Cardiac fibroblast (primary cell): Measurements from ENCODE around the gene SLMAP.

Experiments
- DNase-seq, 2 donors: peaks; one replicate each; pipeline versions ENCODE4 v3.0.0 to v3.0.0-alpha.2; 2010; ENCODE audit warnings: low read depth in 2 of 2
- H3K4me3 ChIP-seq, 2 donors: replicated peaks in 1 of 2; 1 replicate in 1 of 2; 2 replicates in 1 of 2; pipeline ENCODE4 v1.5.1; 2011; ENCODE audit warnings: low read depth in 2 of 2, low read length in 2 of 2, mild to moderate bottlenecking in 2 of 2, moderate library complexity in 1 of 2
- TF ChIP-seq, protein P1 (sequence below): IDR thresholded peaks from one replicate; pipeline ENCODE4 v1.5.1; 2011; ENCODE audit warnings: low read depth, mild to moderate bottlenecking, low read length, inconsistent platforms

SLMAP gene

GRCh38 chr3:57746156-57747010, 9.7 kb upstream of the SLMAP start:
- DNase-seq: no peak
- no peak overlapping the region for H3K4me3 ChIP-seq
- TF ChIP-seq, protein P1, sequence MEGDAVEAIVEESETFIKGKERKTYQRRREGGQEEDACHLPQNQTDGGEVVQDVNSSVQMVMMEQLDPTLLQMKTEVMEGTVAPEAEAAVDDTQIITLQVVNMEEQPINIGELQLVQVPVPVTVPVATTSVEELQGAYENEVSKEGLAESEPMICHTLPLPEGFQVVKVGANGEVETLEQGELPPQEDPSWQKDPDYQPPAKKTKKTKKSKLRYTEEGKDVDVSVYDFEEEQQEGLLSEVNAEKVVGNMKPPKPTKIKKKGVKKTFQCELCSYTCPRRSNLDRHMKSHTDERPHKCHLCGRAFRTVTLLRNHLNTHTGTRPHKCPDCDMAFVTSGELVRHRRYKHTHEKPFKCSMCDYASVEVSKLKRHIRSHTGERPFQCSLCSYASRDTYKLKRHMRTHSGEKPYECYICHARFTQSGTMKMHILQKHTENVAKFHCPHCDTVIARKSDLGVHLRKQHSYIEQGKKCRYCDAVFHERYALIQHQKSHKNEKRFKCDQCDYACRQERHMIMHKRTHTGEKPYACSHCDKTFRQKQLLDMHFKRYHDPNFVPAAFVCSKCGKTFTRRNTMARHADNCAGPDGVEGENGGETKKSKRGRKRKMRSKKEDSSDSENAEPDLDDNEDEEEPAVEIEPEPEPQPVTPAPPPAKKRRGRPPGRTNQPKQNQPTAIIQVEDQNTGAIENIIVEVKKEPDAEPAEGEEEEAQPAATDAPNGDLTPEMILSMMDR: no peak

DNA sequence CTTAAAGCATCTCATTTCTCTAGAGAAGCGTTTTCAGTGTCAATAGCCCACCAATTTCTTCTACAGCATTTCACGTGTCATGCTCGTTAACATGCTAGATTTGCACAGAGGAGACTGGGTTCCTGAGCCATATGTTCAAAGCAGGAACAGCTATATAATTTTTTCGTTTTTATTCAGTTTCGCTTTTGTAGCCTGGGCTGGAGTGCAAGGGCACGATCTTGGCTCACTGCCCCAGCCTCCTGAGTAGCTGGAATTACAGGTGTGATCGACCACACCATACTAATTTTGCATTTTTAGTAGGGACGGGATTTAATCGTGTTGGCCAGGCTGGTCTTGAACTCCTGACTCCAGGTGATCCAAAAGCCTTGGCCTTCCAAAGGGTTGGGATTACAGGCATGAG, 6.6 kb upstream of the SLMAP start:
- H3K4me3 ChIP-seq: no peak overlapping the region
- DNase-seq: no peak
- TF ChIP-seq, protein P1: no peak

DNA sequence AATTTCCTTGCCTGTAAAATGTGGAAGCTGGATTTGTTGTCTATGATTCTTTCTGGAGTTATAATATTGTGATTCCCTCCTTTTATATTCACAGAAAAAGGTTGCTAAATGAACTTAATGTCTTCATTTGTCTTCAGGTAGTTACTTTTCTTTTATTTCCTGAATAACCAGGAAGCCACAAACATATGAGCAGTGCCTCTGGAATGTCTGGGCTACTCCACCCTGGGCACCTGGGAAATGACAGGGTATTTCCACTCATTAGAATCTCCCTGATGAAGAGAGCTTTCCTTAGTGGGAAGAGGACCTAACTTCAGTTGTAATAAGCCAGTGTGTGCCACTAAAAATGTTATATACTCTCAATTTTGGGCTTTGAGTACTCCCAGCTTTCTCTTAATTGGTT, 3.8 kb upstream of the SLMAP start:
- no peak overlapping the region for H3K4me3 ChIP-seq
- TF ChIP-seq, protein P1: no peak
- peak; percentile 12 to 76 for DNase-seq

GRCh38 chr3:57753016-57753415, 3.1 kb upstream of the SLMAP start:
- H3K4me3 ChIP-seq: no peak overlapping the region
- TF ChIP-seq, protein P1: no peak
- no peak for DNase-seq

- TF ChIP-seq, protein P1: peak; percentile 25
- peak; percentile 52 to 79 for DNase-seq
- peak overlapping the region; percentile 80 to 84 for H3K4me3 ChIP-seq
Measured at GRCh38 chr3:57755368-57755675, 787 bp upstream of the SLMAP start.

GRCh38 chr3:57756528-57757401, 656 bp downstream of the SLMAP start:
- peak overlapping the region; percentile 80 to 84 for H3K4me3 ChIP-seq
- TF ChIP-seq, protein P1: no peak
- DNase-seq: peak; percentile 52 to 75
